Gastrocnemius medialis (tissue), 4 donors: ENCODE results near the gene FAM117B.

Experiments used
- POLR2A ChIP-seq, 2 donors: fragments of 450-650 bp; IDR thresholded peaks; one replicate each; pipeline ENCODE4 v1.6.1; 2017; ENCODE audit warnings: antibody characterized with exemption in 2 of 2, mild to moderate bottlenecking in 2 of 2, moderate library complexity in 2 of 2
- TF ChIP-seq, protein P1 (sequence below), 5 experiments: fragments of 450-650 bp in 3 of 5; fragments of 200-600 bp in 2 of 5; sonication (generic) in 2 of 5; IDR thresholded peaks in 4 of 5; conservative IDR thresholded peaks in 1 of 5; 1 replicate in 4 of 5; 2 replicates in 1 of 5; pipeline ENCODE4 v1.5.1; 2016 to 2019; ENCODE audit warnings: antibody characterized with exemption in 5 of 5, mild to moderate bottlenecking in 3 of 5, moderate library complexity in 3 of 5

DNA sequence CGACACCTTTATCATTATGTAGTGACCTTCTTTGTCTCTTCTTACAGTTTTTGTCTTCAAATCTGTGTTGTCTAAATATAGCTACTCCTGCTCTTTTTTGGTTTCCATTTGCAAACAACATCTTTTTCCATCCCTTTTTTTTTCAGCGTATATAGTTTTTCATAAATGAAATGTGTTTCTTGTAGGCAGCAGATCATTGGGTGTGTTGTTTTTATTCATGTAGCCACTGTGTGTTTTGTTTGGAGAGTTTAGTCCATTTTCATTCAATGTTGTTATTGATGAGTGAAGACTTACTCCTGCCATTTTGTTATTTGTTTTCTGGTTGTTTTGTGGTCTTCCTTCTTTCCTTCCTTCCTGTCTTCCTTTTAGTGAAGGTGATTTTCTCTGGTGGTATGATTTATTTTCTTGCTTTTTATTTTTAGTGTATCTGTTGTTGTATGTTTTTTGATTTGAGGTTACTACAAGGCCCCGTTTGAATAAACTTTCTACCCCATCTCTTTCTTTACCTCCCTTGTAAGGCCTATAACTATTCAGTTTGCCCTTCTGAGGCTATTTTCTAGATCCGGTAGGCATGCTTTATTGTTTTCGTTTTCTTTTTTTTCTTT, 81.4 kb downstream of the FAM117B start:
- TF ChIP-seq, protein P1, sequence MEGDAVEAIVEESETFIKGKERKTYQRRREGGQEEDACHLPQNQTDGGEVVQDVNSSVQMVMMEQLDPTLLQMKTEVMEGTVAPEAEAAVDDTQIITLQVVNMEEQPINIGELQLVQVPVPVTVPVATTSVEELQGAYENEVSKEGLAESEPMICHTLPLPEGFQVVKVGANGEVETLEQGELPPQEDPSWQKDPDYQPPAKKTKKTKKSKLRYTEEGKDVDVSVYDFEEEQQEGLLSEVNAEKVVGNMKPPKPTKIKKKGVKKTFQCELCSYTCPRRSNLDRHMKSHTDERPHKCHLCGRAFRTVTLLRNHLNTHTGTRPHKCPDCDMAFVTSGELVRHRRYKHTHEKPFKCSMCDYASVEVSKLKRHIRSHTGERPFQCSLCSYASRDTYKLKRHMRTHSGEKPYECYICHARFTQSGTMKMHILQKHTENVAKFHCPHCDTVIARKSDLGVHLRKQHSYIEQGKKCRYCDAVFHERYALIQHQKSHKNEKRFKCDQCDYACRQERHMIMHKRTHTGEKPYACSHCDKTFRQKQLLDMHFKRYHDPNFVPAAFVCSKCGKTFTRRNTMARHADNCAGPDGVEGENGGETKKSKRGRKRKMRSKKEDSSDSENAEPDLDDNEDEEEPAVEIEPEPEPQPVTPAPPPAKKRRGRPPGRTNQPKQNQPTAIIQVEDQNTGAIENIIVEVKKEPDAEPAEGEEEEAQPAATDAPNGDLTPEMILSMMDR (IDR thresholded peaks at IDR 0.05 in 4 of 5, conservative IDR thresholded peaks at IDR 0.05 in 1 of 5), result no peak
- TF ChIP-seq POLR2A (IDR thresholded peaks at IDR 0.05), result no peak
